Uterus (tissue), 4 donors: ENCODE results near the gene ITPKC. TPM values are rescaled to one million over a fixed set of nuclear protein-coding genes. Genes with fewer than 3 reads are reported as not detected.

ENCODE experiments used
- DNase-seq, 2 donors: peaks; one replicate each; pipeline ENCODE4 v3.0.0-alpha.2; 2019 to 2020
- H3K27ac ChIP-seq, 2 donors: fragments of 200-600 bp; sonication (generic); 1 replicate in 1 of 2; 2 replicates in 1 of 2; pipeline ENCODE4 v1.5.1; 2016 to 2018
- H3K27me3 ChIP-seq, 2 donors: fragments of 200-600 bp; sonication (generic); one replicate each; pipeline ENCODE4 v1.5.1; 2018 to 2019; ENCODE audit warnings: control low read depth in 1 of 2
- H3K36me3 ChIP-seq, 2 donors: fragments of 200-600 bp; sonication (generic); one replicate each; pipeline ENCODE4 v1.5.1; 2019; ENCODE audit warnings: control low read depth in 1 of 2
- H3K4me1 ChIP-seq, 2 donors: fragments of 200-600 bp; sonication (generic); one replicate each; pipeline ENCODE4 v1.5.1; 2018 to 2019; ENCODE audit warnings: control low read depth in 1 of 2
- H3K4me3 ChIP-seq, 2 donors: fragments of 200-600 bp; sonication (generic); 1 replicate in 1 of 2; 2 replicates in 1 of 2; pipeline ENCODE4 v1.5.1; 2018 to 2019; ENCODE audit warnings: mild to moderate bottlenecking in 1 of 2
- H3K9me3 ChIP-seq, 2 donors: fragments of 200-600 bp; sonication (generic); one replicate each; pipeline ENCODE4 v1.5.1; 2019; ENCODE audit warnings: control low read depth in 1 of 2
- POLR2A ChIP-seq, 2 donors: fragments of 450-650 bp; IDR thresholded peaks; one replicate each; pipeline ENCODE4 v1.6.1; 2016; ENCODE audit warnings: antibody characterized with exemption in 2 of 2, mild to moderate bottlenecking in 1 of 2, moderate library complexity in 1 of 2
- intact Hi-C: fragments of 100-400 bp; cut with DNase I; formaldehyde crosslinking; loops from one replicate; pipeline ENCODE4 v1.15.1; 2023; ENCODE audit warnings: low total_unique reads
- total RNA-seq, 4 donors: library from RNA; depleted of rRNA in 3 of 4; stranded (reverse); fragments of >200 nt in 3 of 4; gene quantifications; one replicate each; pipeline versions ENCODE4 v1.1.0 to v1.2.4, GENCODE V29; 2014 to 2023
- TF ChIP-seq, protein P1 (sequence below), 4 experiments: fragments of 200-600 bp in 2 of 4; fragments of 450-650 bp in 2 of 4; sonication (generic) in 2 of 4; IDR thresholded peaks; one replicate each; pipeline ENCODE4 v1.5.1; 2016 to 2019; ENCODE audit warnings: antibody characterized with exemption in 4 of 4, mild to moderate bottlenecking in 2 of 4, moderate library complexity in 1 of 4
- donor health status: DM: yes; HTN: yes; CAD: no.

ITPKC gene
- total RNA-seq, 4 donors from 2014 or later, result 14.4 to 41.5 (median 22.8) TPM

DNA sequence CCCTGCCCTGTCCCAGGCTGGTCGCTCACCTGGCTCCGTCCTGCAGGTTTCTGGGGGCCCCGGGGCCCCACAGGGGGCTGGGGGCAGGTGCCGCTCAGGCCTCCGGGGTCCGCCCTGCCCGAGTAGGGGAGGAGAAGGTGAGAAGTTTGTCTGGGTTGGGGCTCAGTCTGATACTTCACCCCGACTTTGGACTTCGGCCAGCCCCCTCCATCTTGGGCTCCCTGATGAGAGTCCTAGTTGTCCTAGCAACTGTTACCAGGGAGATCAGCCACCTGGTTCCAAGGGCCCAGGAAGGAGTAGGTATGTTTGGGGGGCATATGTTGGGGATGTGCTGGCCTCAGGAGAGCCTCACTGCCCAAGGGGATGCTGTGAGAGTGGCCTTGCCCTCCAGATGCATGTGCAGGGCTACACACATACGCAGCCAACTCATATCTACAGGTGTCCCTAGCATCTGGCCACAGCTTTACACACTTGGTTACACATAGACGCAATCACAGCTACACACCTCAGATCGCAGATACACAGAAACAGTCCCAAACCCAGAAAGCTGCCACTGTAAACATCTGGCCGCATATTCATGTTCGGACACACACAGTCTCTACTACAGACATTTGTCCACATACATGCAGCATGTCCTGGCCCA, 29.9 kb upstream of the ITPKC start:
- DNase-seq, result no peak
- H3K27ac ChIP-seq, result peak overlapping the region; percentile 31 to 65
- TF ChIP-seq, protein P1, sequence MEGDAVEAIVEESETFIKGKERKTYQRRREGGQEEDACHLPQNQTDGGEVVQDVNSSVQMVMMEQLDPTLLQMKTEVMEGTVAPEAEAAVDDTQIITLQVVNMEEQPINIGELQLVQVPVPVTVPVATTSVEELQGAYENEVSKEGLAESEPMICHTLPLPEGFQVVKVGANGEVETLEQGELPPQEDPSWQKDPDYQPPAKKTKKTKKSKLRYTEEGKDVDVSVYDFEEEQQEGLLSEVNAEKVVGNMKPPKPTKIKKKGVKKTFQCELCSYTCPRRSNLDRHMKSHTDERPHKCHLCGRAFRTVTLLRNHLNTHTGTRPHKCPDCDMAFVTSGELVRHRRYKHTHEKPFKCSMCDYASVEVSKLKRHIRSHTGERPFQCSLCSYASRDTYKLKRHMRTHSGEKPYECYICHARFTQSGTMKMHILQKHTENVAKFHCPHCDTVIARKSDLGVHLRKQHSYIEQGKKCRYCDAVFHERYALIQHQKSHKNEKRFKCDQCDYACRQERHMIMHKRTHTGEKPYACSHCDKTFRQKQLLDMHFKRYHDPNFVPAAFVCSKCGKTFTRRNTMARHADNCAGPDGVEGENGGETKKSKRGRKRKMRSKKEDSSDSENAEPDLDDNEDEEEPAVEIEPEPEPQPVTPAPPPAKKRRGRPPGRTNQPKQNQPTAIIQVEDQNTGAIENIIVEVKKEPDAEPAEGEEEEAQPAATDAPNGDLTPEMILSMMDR (IDR thresholded peaks at IDR 0.05), result no peak
- no peak for TF ChIP-seq POLR2A (IDR thresholded peaks at IDR 0.05)
- no peaks in the 10 kb centered on the region for H3K36me3 ChIP-seq
- intact Hi-C loops, result no loop called here
- no peaks in the 10 kb centered on the region for H3K9me3 ChIP-seq
- H3K4me3 ChIP-seq, result no peak overlapping the region
- H3K27me3 ChIP-seq, result no peaks in the 10 kb centered on the region
- H3K4me1 ChIP-seq, result peaks cover 0 to 7% of the 10 kb centered on the region in 2 donors

DNA sequence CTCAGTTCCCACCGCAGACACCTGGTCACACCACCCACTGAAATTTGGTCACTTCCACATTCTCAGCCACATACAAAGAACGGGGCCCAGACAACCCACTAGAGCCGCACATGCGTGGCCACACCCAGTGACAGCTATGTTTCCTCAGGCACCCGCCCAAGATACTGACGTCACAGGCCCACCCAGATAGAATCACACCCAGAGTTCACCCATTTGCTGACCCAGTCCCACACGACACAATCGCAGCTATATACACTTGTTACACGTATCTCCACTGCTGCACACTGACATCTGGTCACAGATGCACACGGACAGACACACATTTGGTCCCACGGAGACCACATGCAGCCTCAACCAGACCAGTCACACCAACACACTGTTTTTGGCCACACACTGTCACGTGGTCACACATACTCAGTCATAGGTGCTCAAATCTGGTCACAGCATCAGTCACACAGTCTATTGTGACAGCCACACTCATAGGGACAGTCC, 29.3 kb upstream of the ITPKC start:
- intact Hi-C loops, result no loop called here
- no peaks in the 10 kb centered on the region for H3K9me3 ChIP-seq
- no peak for TF ChIP-seq POLR2A (IDR thresholded peaks at IDR 0.05)
- TF ChIP-seq, protein P1 (IDR thresholded peaks at IDR 0.05), result no peak
- H3K4me3 ChIP-seq, result no peak overlapping the region
- peak overlapping the region; percentile 41 to 65 for H3K27ac ChIP-seq
- no peaks in the 10 kb centered on the region for H3K36me3 ChIP-seq
- peak; percentile 85 to 87 for DNase-seq
- peaks cover 0 to 8% of the 10 kb centered on the region in 2 donors for H3K4me1 ChIP-seq
- no peaks in the 10 kb centered on the region for H3K27me3 ChIP-seq

DNA sequence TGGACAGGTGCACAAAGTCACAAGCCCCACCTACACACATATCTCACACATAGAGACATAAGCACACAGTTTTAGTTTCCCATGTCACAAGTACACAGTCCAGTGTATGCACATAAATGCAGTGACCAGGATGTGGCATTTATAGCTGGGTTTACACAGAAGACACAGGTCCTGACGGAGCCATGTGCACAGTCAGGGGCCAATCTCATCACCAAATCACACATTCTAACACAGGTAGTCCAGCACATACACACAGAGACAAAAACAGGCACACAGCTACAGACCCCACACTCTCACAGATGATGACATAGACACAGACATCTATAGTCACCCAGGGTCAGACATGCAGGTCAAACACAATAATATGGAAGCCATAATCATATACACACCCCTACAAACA, 28.6 kb upstream of the ITPKC start:
- intact Hi-C loops, result no loop called here
- no peak overlapping the region for H3K4me3 ChIP-seq
- H3K27ac ChIP-seq, result peak overlapping the region; percentile 41 to 65
- TF ChIP-seq, protein P1 (IDR thresholded peaks at IDR 0.05), result no peak
- TF ChIP-seq POLR2A (IDR thresholded peaks at IDR 0.05), result no peak
- H3K27me3 ChIP-seq, result no peaks in the 10 kb centered on the region
- no peak for DNase-seq
- peaks cover 0 to 8% of the 10 kb centered on the region in 2 donors for H3K4me1 ChIP-seq
- no peaks in the 10 kb centered on the region for H3K36me3 ChIP-seq
- H3K9me3 ChIP-seq, result no peaks in the 10 kb centered on the region

DNA sequence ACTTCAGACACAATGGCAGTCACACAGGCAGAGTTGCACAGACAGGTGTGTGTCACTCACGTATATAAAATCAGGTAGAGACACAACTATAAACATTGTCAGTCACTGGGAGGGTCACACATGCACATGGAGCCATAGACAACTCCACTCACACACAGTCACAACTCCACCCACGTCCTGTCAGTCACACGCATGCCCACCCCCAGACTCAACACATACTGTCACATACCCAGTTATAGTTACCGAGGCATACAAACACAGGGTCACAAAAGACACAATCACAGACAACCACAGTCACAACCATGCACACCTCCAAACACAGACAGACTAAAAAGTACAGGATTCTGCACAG, 27.9 kb upstream of the ITPKC start:
- H3K27ac ChIP-seq, result peak overlapping the region; percentile 88 to 94
- TF ChIP-seq, protein P1 (IDR thresholded peaks at IDR 0.05), result no peak
- TF ChIP-seq POLR2A (IDR thresholded peaks at IDR 0.05), result no peak

DNA sequence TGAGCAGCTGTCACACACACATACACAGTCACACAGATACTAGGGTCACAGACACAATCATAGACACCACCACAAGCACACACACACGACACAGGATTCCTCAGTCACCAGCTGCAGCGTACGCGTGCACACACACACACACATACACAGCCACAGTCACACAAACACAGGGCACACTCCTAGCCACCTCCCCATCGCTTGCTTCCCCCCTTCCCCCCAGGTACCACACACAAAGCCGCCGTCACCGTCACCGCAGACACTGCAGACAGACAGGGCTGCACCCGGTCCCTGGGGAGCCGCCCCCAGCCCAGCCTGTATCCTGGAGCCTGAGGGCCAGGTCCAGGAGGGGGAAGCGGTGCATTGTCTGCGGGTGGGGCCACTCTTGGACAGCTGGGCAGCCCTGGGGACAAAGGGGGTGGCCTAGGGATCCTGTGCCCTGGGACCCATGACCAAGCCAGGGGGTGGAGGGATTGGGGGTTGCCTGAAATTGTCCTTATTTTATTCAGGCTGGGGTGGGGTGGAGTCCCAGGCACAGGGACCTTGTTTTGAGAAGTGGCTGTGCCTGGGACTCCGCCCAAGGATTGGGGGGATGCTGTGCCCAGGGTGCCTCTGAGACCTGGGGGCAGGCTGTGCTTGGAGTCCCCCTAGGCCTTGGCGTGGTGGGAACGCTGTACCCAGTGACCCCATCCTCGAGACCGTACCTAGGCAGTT, 27.4 kb upstream of the ITPKC start:
- no peak for DNase-seq
- TF ChIP-seq, protein P1 (IDR thresholded peaks at IDR 0.05), result no peak
- TF ChIP-seq POLR2A (IDR thresholded peaks at IDR 0.05), result no peak
- intact Hi-C loops, result no loop called here
- Histone ChIP-seq H3K36me3 (no peaks in the 10 kb centered on the region), H3K27ac (peak overlapping the region; percentile 88 to 94), H3K27me3 (no peaks in the 10 kb centered on the region), H3K4me3 (peak overlapping the region; percentile 48 to 88), H3K9me3 (no peaks in the 10 kb centered on the region), H3K4me1 (peaks cover 0 to 8% of the 10 kb centered on the region in 2 donors)

More for the DNA sequence above, 27.9 kb upstream of the ITPKC start:
- intact Hi-C loops, result no loop called here
- H3K9me3 ChIP-seq, result no peaks in the 10 kb centered on the region
- peak overlapping the region; percentile 48 to 88 for H3K4me3 ChIP-seq
- H3K36me3 ChIP-seq, result no peaks in the 10 kb centered on the region
- H3K4me1 ChIP-seq, result peaks cover 0 to 8% of the 10 kb centered on the region in 2 donors
- no peak for DNase-seq
- H3K27me3 ChIP-seq, result no peaks in the 10 kb centered on the region
